CD4-positive, alpha-beta memory T cell (primary cell): ENCODE results near the gene FAM90A26. TPM values are rescaled to one million over a fixed set of nuclear protein-coding genes. Genes with fewer than 3 reads are reported as not detected.

Source experiments
- polyA plus RNA-seq, 2 donors: library from polyadenylated mRNA; unstranded; fragments of 300-500 nt; fragmentation: Illumina TruSeq; gene quantifications; one replicate each; pipeline ENCODE4 v1.2.3, GENCODE V29; 2021
- total RNA-seq, 2 experiments: library from RNA; stranded (reverse); gene quantifications; one replicate each; pipeline ENCODE4 v1.2.3, GENCODE V29; 2021

FAM90A26 gene
- total and polyA plus RNA-seq, 4 experiments from 2014 or later: not detected

Other genes with a start within 250 kb of the FAM90A26 start
- not detected for gene USP17L10, start 40.2 kb downstream of the FAM90A26 start, total RNA-seq
- gene USP17L10, start 40.2 kb downstream of the FAM90A26 start, polyA plus RNA-seq: not detected
- gene USP17L11, start 45.0 kb downstream of the FAM90A26 start, total RNA-seq: not detected
- gene USP17L11, start 45.0 kb downstream of the FAM90A26 start, polyA plus RNA-seq: not detected
- gene USP17L12, start 49.7 kb downstream of the FAM90A26 start, total RNA-seq: not detected
- gene USP17L12, start 49.7 kb downstream of the FAM90A26 start, polyA plus RNA-seq: not detected
- not detected for gene USP17L13, start 54.5 kb downstream of the FAM90A26 start, total RNA-seq
- not detected for gene USP17L13, start 54.5 kb downstream of the FAM90A26 start, polyA plus RNA-seq
- not detected for gene USP17L15, start 64.0 kb downstream of the FAM90A26 start, total RNA-seq
- not detected for gene USP17L15, start 64.0 kb downstream of the FAM90A26 start, polyA plus RNA-seq
- not detected for gene USP17L17, start 73.5 kb downstream of the FAM90A26 start, total RNA-seq
- gene USP17L17, start 73.5 kb downstream of the FAM90A26 start, polyA plus RNA-seq: not detected
- gene USP17L18, start 78.2 kb downstream of the FAM90A26 start, total RNA-seq: not detected
- not detected for gene USP17L18, start 78.2 kb downstream of the FAM90A26 start, polyA plus RNA-seq
- gene USP17L19, start 83.0 kb downstream of the FAM90A26 start, total RNA-seq: not detected
- gene USP17L19, start 83.0 kb downstream of the FAM90A26 start, polyA plus RNA-seq: not detected
- not detected for gene USP17L20, start 87.7 kb downstream of the FAM90A26 start, total RNA-seq
- gene USP17L20, start 87.7 kb downstream of the FAM90A26 start, polyA plus RNA-seq: not detected
- not detected for gene USP17L21, start 92.5 kb downstream of the FAM90A26 start, total RNA-seq
- gene USP17L21, start 92.5 kb downstream of the FAM90A26 start, polyA plus RNA-seq: not detected
- gene USP17L22, start 97.2 kb downstream of the FAM90A26 start, total RNA-seq: not detected
- not detected for gene USP17L22, start 97.2 kb downstream of the FAM90A26 start, polyA plus RNA-seq
- not detected for gene USP17L24, start 154.8 kb downstream of the FAM90A26 start, total RNA-seq
- not detected for gene USP17L24, start 154.8 kb downstream of the FAM90A26 start, polyA plus RNA-seq
- gene USP17L25, start 159.5 kb downstream of the FAM90A26 start, total RNA-seq: not detected
- gene USP17L25, start 159.5 kb downstream of the FAM90A26 start, polyA plus RNA-seq: not detected
- gene USP17L26, start 164.2 kb downstream of the FAM90A26 start, total RNA-seq: not detected
- not detected for gene USP17L26, start 164.2 kb downstream of the FAM90A26 start, polyA plus RNA-seq
- gene USP17L5, start 169.0 kb downstream of the FAM90A26 start, total RNA-seq: not detected
- not detected for gene USP17L5, start 169.0 kb downstream of the FAM90A26 start, polyA plus RNA-seq
- gene USP17L27, start 173.7 kb downstream of the FAM90A26 start, total RNA-seq: not detected
- gene USP17L27, start 173.7 kb downstream of the FAM90A26 start, polyA plus RNA-seq: not detected
- gene USP17L28, start 178.5 kb downstream of the FAM90A26 start, total RNA-seq: not detected
- not detected for gene USP17L28, start 178.5 kb downstream of the FAM90A26 start, polyA plus RNA-seq
- not detected for gene USP17L29, start 183.2 kb downstream of the FAM90A26 start, total RNA-seq
- not detected for gene USP17L29, start 183.2 kb downstream of the FAM90A26 start, polyA plus RNA-seq
- not detected for gene USP17L30, start 192.7 kb downstream of the FAM90A26 start, total RNA-seq
- not detected for gene USP17L30, start 192.7 kb downstream of the FAM90A26 start, polyA plus RNA-seq